ENCODE data around the gene SLC34A1. TPM values are rescaled to one million over a fixed set of nuclear protein-coding genes. Genes with fewer than 3 reads are reported as not detected.

Gene SLC34A1
- total RNA-seq, 3 donors from 2014 or later, result not detected

DNA sequence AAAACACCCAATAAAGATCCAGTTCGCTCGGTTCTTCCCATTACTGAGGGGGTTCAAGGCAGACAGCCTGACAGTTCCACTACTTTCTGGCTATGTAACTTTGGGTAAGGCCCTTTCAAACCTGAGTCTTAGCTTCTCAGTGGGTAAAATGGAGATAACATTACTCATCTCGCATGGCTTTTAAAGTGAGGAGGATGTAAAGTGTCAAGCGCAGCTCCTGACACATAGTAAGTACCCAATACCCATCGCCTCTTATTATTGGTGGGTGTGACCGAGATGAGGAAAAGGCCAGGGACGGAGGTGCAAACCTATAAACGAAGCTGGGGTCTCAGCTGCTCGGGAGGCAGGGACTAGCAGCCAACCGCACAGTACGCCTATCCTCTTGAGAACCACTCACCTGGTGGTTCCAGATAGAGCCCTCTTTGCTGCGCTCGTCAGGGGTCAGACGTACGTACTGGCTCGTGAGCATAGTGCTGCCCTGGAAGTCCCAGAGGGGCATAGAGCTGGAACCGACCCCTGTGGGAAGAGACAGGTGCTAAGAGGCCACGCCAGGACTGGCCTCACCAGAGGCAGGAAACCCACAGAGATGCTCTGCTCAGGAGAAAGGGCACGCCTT lies 33.4 kb upstream of the SLC34A1 start:
- Histone ChIP-seq H3K4me3 (peak overlapping the region; percentile 60), H3K9me3 (no peaks in the 10 kb centered on the region), H3K36me3 (ENCODE audit: low read depth) (peaks cover 5% of the 10 kb centered on the region), H3K4me1 (ENCODE audit: low read depth) (peaks cover 27% of the 10 kb centered on the region)
- ATAC-seq (no peak), DNase-seq (no peak)
- intact Hi-C loops (cut with DNase I, micrococcal nuclease), result no loop called here
- TF ChIP-seq, protein P1, sequence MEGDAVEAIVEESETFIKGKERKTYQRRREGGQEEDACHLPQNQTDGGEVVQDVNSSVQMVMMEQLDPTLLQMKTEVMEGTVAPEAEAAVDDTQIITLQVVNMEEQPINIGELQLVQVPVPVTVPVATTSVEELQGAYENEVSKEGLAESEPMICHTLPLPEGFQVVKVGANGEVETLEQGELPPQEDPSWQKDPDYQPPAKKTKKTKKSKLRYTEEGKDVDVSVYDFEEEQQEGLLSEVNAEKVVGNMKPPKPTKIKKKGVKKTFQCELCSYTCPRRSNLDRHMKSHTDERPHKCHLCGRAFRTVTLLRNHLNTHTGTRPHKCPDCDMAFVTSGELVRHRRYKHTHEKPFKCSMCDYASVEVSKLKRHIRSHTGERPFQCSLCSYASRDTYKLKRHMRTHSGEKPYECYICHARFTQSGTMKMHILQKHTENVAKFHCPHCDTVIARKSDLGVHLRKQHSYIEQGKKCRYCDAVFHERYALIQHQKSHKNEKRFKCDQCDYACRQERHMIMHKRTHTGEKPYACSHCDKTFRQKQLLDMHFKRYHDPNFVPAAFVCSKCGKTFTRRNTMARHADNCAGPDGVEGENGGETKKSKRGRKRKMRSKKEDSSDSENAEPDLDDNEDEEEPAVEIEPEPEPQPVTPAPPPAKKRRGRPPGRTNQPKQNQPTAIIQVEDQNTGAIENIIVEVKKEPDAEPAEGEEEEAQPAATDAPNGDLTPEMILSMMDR (IDR thresholded peaks at IDR 0.05), result no peak

DNA sequence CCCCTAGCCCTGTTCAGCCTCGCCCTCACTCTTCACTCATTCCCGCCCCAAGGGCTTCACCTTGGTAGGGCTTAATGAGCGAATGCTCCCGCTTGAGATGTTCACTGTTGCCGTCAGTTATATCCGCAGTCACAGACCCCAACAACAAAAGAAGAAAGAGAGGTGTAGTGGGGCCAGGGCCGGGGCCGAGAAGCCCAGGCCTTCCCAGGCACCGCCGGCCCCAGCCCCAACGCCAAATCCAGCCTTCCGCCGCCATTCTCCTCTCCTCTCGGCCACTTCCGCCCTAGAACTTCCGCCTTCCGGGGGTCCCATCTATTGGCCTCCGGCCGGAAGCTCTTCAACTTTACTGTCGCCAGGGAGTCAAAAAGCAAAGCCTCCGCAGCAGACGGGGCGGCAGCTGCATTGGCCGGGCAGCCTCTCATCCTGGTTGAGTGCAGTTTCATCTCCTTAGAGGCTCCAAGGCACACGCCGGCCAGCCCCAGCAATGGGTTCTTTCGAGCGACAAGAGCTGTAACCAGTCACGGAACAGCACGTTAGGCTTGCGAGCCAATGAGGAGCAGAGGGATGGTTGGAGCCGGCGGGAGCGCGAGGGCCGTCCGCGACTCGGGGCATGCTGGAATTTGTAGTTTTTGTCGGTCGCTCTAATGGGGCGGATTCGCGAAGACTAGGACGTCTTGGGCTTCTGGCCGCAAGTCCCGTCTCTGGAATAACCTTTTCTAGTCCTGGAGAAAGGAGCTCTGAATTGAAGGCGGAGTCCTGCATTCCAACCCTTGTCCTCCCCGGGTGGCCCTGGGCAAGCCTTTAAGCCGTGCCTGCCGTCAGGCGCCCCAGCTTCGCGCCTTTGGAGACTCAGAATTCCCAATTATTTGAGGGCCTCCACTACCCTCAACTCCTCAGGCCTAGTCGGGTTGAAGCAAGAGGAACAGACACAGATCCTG lies 32.6 kb upstream of the SLC34A1 start, which contains the start of gene LMAN2:
Gene LMAN2, minus strand, starts transcription at position 277 of the 938 bp plus-strand sequence. Its CDS starts 21 bp downstream, at position 256.
- DNase-seq (peak; percentile 93 to 95 (median 95)), ATAC-seq (peak; percentile 98)
- Histone ChIP-seq H3K9me3 (no peaks in the 10 kb centered on the region), H3K4me3 (peak within 1 kb of the TSS; percentile 60), H3K36me3 (ENCODE audit: low read depth) (peaks cover 5% of the 10 kb centered on the region), H3K4me1 (ENCODE audit: low read depth) (peaks cover 27% of the 10 kb centered on the region)
- TF ChIP-seq, protein P1 (IDR thresholded peaks at IDR 0.05), result no peak
- intact Hi-C loops (cut with DNase I, micrococcal nuclease), result no loop called here

DNA sequence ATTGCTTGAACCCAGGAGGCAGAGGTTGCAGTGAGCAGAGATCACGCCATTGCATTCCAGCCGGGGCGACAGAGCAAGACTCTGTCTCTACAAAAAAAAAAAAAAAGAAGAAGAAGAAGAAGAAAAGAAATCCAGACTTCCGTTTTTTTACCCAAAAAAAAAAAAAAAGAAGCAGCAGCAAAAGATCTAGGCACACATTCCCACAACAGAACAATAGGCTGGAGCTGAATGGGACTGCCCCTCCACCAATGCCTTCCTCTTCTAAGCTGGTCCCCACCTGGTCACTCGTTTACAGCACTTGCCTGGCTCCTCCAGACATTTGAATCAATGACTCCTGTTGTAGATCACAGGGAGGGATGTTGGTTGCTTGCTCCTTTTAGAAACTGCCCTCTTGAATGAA lies 31.1 kb upstream of the SLC34A1 start:
- TF ChIP-seq, protein P1 (IDR thresholded peaks at IDR 0.05), result no peak
- H3K4me3 ChIP-seq, result no peak overlapping the region
- no peaks in the 10 kb centered on the region for H3K9me3 ChIP-seq
- DNase-seq, result no peak
- H3K4me1 ChIP-seq (ENCODE audit: low read depth), result peaks cover 37% of the 10 kb centered on the region
- intact Hi-C loops (cut with DNase I, micrococcal nuclease), result no loop called here
- no peak for ATAC-seq
- H3K36me3 ChIP-seq (ENCODE audit: low read depth), result peaks cover 5% of the 10 kb centered on the region

DNA sequence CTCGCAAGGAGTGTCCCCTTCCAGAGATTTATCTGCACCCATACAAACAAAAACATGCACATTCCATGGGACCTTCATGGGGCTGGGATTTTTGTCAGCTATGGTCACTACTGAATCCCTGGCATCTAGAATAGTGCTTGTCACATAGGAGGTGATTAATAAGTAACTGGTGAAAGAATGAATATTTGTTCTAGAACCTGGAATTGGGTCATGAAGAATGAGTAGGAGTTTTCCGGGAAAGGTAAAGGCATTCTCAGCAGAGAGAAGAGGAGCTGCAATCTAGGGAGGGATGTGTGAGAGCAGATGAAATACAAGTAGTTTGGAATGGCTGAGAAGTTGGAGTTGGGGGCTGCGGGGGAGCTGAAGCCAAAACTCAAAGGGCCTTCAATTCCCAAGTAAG lies 30.0 kb upstream of the SLC34A1 start:
- ATAC-seq (no peak), DNase-seq (no peak)
- Histone ChIP-seq H3K9me3 (no peaks in the 10 kb centered on the region), H3K4me1 (ENCODE audit: low read depth) (peaks cover 40% of the 10 kb centered on the region), H3K36me3 (ENCODE audit: low read depth) (peaks cover 5% of the 10 kb centered on the region), H3K4me3 (no peak overlapping the region)
- intact Hi-C loops (cut with DNase I, micrococcal nuclease), result no loop called here
- TF ChIP-seq, protein P1 (IDR thresholded peaks at IDR 0.05), result no peak

DNA sequence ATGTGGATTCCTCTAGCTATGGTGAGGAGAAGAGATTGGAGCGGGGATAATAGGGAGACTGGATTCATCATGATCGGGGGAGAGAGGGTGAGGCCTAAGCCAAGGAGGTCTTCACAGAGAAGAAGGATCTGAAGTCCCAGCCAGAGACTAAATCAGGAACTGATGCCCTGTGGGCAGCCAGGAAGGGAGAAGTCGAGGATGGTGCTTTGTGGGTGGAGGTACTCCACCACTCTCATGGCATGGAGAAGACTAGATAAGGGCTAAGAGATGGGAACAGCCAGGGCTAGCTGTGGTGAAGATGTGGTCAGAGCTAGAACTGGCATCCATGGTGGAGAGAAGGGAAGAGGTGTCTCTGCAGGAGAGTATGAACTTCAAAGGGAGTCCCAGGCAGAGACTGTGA lies 29.5 kb upstream of the SLC34A1 start:
- TF ChIP-seq, protein P1 (IDR thresholded peaks at IDR 0.05), result no peak
- ATAC-seq (no peak), DNase-seq (no peak)
- Histone ChIP-seq H3K4me3 (no peak overlapping the region), H3K9me3 (no peaks in the 10 kb centered on the region), H3K36me3 (ENCODE audit: low read depth) (peaks cover 5% of the 10 kb centered on the region), H3K4me1 (ENCODE audit: low read depth) (peaks cover 35% of the 10 kb centered on the region)
- intact Hi-C loops (cut with DNase I, micrococcal nuclease), result no loop called here

Data from mucosa of descending colon (tissue), 3 donors.